Mononuclear cell (primary cell): ENCODE measurements around the gene CIRBP. TPM values are rescaled to one million over a fixed set of nuclear protein-coding genes. Genes with fewer than 3 reads are reported as not detected.
A peak's percentile ranks its signal among the peaks of the same experiment; 100 is the strongest.

Experiments used
- H3K27me3 ChIP-seq: 2 replicates; pipeline ENCODE4 v1.6.0; 2011; ENCODE audit warnings: low read length, control low read depth; ENCODE audit not compliant: insufficient read depth
- H3K4me1 ChIP-seq: 2 replicates; pipeline ENCODE4 v1.5.1; 2011; ENCODE audit warnings: mild to moderate bottlenecking, low read length, control low read depth; ENCODE audit not compliant: insufficient read depth
- H3K4me3 ChIP-seq: 2 replicates; pipeline ENCODE4 v1.5.1; 2011; ENCODE audit warnings: mild to moderate bottlenecking, low read length, moderate library complexity
- H3K9me3 ChIP-seq: 2 replicates; pipeline ENCODE4 v1.5.1; 2011; ENCODE audit warnings: low read depth, mild to moderate bottlenecking, control low read depth, low read length
- total RNA-seq: library from RNA; depleted of rRNA; stranded (reverse); fragments of >200 nt; gene quantifications from one replicate; pipeline ENCODE4 v1.2.3, GENCODE V29; 2012

The CIRBP gene
- 455 TPM for total RNA-seq

DNA sequence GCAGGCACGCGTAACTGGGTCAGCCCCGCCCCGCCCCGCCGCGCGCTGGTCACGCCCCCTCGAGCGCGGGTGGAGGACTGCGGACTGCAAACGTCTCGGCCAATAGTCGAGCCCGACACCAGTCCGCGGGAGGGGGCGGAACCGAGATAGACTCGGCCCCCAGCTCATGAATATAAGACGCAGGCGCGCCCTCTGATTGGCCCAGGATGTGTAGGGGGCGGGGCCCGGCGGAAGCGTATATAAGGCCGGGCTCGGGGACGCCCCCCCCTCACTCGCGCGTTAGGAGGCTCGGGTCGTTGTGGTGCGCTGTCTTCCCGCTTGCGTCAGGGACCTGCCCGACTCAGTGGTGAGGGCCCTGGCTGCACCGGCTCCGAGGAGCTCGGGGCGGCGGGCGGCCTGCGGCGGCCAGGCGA, at the start of gene CIRBP:
Gene CIRBP, plus strand, starts transcription at position 268 of the 413 bp plus-strand sequence. CDS start 1,602 bp downstream, outside the sequence.
- H3K27me3 ChIP-seq, result no peaks in the 10 kb centered on the region
- no peaks in the 10 kb centered on the region for H3K9me3 ChIP-seq
- H3K4me1 ChIP-seq, result peaks cover 92% of the 10 kb centered on the region
- peak within 1 kb of the TSS; percentile 68 for H3K4me3 ChIP-seq

DNA sequence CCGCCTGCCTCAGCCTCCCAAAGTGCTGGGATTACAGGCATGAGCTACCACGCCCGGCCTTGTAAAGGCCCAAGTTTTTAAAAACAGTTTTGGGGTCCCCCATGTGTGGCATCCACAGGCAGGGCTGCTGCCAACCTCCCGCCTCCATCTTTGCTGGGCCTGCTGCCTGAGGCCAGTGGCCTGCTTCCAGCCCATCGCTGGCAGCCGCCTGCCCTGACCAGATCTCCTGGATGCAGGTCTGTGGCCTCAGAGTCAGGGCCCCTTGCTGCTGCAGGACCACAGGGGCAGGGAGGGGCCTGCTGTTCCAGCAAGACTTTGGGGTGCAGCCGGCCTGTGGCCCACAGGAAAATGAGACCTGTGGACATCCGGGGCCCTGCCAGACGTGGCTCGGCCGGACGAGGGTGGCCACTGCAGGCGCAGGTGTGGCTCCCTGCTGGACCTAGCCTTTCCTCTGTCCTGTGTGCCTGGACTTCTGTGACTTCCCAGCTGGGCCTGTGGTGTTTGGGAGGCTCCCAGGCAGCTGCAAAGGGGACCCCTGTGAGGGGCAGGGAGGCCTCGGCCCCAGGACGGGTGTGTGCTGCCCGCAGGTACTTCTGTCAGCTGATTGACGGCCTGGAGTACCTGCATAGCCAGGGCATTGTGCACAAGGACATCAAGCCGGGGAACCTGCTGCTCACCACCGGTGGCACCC, 49.2 kb upstream of the CIRBP start:
- no peak overlapping the region for H3K4me3 ChIP-seq
- H3K4me1 ChIP-seq, result peaks cover 1% of the 10 kb centered on the region
- no peaks in the 10 kb centered on the region for H3K9me3 ChIP-seq
- no peaks in the 10 kb centered on the region for H3K27me3 ChIP-seq

DNA sequence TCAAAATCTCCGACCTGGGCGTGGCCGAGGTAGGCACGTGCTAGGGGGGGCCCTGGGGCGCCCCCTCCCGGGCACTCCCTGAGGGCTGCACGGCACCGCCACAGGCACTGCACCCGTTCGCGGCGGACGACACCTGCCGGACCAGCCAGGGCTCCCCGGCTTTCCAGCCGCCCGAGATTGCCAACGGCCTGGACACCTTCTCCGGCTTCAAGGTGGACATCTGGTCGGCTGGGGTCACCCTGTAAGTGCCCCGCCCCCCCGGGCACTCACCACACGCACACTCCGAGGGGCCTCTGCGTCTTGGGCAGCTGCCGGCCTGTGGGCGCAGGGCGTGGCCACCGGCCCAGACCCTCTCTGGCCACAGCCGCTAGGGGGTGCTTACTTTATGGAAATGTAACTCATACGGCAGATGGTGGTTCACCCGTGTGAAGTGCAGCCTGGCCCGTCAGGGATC, 48.6 kb upstream of the CIRBP start:
- Histone ChIP-seq H3K9me3 (no peaks in the 10 kb centered on the region), H3K27me3 (no peaks in the 10 kb centered on the region), H3K4me1 (no peaks in the 10 kb centered on the region), H3K4me3 (no peak overlapping the region)

DNA sequence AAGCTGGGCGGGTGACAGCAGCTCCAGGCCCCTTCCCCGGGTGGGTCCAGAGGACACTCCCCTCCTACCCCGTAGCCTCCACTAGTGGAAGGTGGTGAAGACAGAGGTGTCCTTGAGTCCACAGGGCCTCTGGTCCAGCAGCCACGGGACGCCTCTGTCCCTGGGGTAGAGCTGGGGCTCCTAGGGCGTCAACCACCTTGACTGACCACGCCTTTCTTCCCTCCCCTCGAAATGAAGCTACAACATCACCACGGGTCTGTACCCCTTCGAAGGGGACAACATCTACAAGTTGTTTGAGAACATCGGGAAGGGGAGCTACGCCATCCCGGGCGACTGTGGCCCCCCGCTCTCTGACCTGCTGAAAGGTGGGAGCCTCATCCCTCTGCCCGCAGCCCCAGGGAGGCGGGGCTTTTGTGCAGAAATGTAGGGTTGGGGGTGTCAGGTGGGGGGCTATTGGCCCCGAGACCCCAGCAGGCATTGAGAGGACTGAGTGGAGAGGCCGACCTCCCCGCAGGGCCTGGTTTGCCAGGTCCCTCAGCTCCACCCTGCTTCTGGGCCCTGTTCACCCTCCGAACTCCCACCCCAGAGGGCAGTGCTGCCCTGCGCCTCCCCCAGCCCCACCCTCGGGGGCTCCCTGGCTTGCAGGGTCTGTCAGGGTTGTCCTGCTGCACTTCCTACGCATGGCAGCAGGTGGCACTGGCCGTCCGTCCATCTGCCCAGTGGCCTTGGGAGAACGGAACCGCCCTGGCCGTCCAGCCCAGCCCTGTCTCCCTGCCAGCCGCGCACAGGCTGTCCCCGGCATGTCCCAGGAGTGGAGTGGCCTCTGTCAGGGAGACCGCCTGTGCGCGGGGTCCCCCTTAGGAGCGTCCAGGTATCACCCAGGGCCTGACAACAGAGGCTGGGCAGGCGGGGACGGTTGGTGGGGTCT, 47.9 kb upstream of the CIRBP start:
- Histone ChIP-seq H3K9me3 (no peaks in the 10 kb centered on the region), H3K4me1 (no peaks in the 10 kb centered on the region), H3K4me3 (no peak overlapping the region), H3K27me3 (no peaks in the 10 kb centered on the region)

DNA sequence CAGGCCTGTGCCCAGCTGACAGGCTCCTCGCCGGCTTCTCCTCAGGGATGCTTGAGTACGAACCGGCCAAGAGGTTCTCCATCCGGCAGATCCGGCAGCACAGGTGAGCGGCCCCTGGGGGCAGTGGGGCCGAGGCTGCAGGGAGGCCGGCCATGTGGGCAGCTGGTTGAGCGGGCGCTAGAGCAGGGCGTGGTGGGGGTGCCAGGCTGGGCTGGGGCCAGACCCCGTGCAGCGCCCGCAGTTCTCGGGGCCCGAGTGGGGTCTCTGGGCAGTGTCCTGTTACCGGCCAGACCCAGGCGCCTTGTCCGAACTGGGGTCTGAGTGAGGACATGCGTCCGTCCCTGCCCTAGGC, 47.3 kb upstream of the CIRBP start:
- Histone ChIP-seq H3K4me3 (no peak overlapping the region), H3K4me1 (no peaks in the 10 kb centered on the region), H3K9me3 (no peaks in the 10 kb centered on the region), H3K27me3 (no peaks in the 10 kb centered on the region)

DNA sequence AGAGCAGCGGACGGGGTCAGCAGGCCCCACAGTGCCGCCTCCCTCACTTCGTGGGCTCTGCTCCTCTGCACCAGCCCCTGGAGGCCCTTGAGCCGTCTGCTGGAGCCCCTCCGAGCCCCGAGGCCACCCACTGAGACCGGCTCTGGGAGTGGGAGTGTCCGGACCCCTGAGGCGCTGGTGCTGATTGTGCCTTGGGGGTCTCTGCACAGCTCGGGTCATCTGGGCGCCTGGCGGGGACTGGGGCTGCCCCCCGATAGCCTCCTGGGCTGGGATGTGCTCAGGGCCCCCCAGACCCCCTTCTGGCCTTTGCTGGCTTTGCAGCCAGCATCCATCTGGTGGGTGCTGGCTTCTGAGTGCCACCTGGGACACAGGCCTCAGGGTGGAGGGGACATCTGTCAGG, 46.7 kb upstream of the CIRBP start:
- no peaks in the 10 kb centered on the region for H3K4me1 ChIP-seq
- H3K9me3 ChIP-seq, result no peaks in the 10 kb centered on the region
- H3K27me3 ChIP-seq, result no peaks in the 10 kb centered on the region
- H3K4me3 ChIP-seq, result no peak overlapping the region

DNA sequence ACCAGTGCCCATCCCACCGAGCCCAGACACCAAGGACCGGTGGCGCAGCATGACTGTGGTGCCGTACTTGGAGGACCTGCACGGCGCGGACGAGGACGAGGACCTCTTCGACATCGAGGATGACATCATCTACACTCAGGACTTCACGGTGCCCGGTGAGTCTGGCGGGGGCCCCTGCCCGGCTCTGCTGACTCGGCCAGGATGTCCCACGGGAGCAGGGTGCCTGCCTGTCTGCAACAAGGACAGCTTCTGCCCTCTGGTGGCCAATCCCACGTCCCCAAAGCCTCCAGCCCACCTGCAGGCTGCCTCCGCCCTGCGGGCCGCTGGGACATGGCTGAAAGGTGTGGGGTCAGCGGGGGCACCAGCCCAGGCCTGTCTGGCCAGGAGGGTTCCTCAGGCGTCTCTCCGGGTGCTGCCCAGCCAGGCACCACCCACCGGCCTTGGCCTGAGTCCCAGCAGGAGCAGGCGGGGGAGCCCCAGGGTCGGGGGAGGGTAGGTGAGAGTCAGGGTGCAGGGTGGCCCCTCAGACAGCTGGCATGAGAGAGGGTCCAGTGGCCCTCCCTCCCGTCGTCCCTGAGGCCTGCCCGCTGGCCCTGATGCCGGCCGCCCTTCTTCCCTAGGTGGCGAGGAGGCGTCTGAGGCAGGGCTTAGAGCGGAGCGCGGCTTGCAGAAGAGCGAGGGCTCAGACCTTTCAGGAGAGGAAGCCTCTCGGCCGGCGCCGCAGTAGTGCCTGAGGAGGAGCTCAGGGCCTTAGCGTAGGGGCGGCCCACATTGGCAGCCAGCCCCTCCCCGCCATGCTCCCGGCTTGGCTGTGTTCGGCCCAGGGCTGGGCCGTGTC, 45.9 kb upstream of the CIRBP start:
- Histone ChIP-seq H3K27me3 (no peaks in the 10 kb centered on the region), H3K4me3 (no peak overlapping the region), H3K4me1 (no peaks in the 10 kb centered on the region), H3K9me3 (no peaks in the 10 kb centered on the region)

DNA sequence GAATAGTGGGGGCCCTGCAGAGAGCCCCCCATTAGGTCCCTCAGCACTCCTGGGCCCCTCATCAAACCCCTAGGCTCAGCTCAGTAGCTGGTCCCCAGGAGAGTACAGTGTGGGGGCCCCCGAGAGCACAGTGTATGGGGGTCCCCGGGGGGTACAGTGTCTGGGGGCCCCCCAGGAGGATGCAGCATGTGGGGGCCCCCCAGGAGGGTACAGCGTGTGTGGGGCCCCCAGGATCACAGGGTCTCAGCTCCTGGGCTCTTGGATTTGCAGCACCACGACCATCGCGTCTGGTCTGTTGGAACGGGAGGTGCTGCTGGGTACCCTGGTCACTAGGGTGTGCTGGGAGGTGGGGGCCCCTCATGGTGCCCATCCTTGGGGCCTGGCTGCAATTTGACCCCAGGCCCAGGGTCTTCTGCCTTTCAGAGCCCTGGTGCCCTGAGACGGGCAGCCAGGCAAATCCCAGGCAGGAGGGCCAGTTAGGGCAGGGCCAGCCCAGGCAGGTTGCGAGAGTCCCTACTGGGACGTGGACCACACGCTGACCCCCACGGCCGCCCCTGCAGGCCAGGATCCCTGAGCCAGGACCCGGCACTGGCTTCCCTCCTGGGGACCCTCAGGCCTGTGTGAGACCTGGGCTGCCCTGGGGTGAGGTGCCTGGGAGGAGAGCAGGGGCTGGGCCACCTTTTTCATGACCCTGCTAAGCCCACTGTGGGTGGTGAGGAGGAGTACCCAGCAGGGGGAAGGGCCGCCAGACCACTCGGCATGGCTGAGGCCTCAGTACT, 44.9 kb upstream of the CIRBP start:
- no peaks in the 10 kb centered on the region for H3K4me1 ChIP-seq
- no peaks in the 10 kb centered on the region for H3K27me3 ChIP-seq
- no peak overlapping the region for H3K4me3 ChIP-seq
- no peaks in the 10 kb centered on the region for H3K9me3 ChIP-seq

DNA sequence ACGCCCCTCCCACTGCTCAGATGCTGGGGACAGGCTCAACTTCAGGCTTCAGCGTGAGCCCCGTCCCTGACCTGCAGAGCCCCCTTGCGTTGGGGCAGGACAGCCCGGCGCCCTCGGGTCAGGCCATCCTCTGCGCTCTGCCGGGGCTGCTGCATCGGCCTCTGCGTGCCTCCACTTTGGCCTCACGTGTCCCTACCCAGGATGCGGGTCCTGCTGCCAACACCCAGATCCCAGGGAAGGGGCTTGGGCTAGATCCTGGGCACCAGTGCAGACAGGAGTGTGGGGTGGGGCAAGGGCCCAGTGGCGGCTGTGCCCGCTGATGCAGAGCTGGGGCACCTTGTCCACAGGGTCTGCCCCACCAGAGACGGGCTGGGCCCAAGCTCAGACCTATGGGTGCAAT, 44.3 kb upstream of the CIRBP start:
- H3K4me3 ChIP-seq, result no peak overlapping the region
- H3K4me1 ChIP-seq, result no peaks in the 10 kb centered on the region
- H3K9me3 ChIP-seq, result no peaks in the 10 kb centered on the region
- H3K27me3 ChIP-seq, result no peaks in the 10 kb centered on the region

DNA sequence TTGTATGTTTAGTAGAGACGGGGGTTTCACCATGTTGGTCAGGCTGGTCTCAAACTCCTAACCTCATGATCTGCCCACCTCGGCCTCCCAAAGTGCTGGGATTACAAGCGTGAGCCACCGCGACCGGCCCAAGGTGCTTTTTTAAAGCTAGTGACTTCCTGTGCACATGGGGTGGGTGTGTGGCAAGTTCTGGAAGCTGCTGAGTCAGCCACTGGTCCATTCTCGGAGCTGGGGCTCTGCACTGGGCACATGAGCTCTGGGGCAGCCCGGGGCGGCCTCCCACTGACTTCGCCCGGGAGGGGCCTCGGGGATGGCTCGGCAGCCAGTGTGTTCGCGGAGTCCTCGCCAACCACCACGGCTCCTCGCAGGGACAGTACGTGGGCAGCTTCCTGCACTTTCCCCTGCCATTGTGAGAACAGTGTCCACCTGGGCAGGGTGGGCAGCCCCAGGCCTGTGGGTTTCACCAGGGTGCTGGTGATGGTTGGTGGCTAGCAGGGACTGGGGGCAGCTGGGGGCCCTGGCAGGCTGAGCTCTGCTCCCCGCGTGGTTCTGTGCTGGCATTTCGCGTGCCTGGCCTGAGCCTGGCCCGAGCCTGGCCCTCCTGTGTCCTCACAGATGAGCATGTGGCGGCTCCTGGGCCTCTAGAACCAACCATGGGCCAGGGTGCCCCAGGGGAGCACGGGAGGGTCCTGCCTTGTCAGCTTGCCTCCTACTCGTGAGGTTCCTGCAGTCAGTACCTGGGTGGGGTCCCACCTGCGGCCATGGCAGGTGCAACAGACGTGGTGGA, 43.5 kb upstream of the CIRBP start:
- Histone ChIP-seq H3K4me3 (no peak overlapping the region), H3K27me3 (no peaks in the 10 kb centered on the region), H3K4me1 (no peaks in the 10 kb centered on the region), H3K9me3 (no peaks in the 10 kb centered on the region)

DNA sequence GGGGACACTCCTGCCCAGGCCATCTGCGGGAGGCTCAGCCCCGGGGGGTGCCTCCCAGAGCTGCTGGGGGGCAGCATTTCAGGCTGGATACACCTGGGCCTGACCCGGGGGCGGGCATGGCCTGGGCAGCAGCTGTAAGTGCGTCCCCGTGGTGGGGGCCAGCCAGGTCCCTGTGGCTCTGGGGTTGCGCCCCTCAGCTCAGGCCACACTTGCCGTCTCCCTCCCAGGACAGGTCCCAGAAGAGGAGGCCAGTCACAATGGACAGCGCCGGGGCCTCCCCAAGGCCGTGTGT, 43.0 kb upstream of the CIRBP start:
- Histone ChIP-seq H3K9me3 (no peaks in the 10 kb centered on the region), H3K4me3 (no peak overlapping the region), H3K4me1 (no peaks in the 10 kb centered on the region), H3K27me3 (no peaks in the 10 kb centered on the region)

DNA sequence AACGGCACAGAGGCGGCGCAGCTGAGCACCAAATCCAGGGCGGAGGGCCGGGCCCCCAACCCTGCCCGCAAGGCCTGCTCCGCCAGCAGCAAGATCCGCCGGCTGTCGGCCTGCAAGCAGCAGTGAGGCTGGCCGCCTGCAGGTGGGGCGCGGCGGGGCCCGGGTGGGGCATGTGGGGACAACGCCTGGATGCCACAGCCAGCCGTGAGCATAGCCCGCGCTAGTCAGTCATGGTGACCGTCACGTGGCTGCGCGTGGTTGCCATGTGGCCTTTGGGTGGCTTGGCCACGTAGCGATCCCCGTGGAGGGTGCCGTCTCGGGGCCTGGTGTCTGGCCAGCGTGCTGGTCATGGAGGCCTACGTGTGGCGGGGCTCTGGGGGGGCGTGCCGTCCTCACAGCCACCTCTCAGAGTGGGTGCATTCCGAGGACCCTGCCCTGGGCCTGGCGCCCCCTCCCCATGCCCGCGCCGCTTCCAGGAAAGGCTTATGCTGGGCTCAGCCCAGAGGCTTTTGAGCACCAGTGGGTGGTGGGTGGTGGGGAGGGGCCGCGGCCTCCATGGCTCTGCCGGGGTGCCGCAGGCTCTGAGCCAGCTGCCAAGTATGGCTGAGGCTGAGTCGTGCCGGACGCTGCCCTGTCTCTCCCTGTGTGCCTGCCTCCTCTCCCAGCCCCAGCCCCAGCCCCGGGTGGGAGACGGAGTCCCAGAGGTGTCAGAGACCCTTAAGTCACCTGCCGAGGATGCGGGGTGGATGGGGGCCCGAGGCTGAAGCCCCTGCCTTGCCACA, 42.4 kb upstream of the CIRBP start:
- no peak overlapping the region for H3K4me3 ChIP-seq
- no peaks in the 10 kb centered on the region for H3K4me1 ChIP-seq
- no peaks in the 10 kb centered on the region for H3K9me3 ChIP-seq
- H3K27me3 ChIP-seq, result no peaks in the 10 kb centered on the region

DNA sequence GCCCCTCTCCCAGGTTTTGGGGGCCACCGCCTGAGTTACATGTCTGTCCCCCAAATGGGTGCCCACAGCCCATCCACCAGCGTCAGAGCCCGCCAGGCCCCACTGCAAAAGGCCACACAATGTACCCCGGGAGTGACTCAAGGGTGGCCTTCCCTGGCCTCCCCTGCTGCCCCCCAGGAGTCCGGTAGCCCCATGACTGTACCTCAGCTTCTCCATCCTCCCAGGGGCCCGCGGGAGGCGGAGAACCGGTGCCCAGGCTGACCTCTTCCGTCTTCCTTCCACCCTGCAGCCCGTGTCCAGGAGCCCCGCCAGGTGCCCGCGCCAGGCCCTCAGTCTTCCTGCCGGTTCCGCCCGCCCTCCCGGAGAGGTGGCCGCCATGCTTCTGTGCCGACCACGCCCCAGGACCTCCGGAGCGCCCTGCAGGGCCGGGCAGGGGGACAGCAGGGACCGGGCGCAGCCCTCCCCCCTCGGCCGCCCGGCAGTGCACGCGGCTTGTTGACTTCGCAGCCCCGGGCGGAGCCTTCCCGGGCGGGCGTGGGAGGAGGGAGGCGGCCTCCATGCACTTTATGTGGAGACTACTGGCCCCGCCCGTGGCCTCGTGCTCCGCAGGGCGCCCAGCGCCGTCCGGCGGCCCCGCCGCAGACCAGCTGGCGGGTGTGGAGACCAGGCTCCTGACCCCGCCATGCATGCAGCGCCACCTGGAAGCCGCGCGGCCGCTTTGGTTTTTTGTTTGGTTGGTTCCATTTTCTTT, 41.7 kb upstream of the CIRBP start:
- no peaks in the 10 kb centered on the region for H3K4me1 ChIP-seq
- H3K4me3 ChIP-seq, result no peak overlapping the region
- H3K9me3 ChIP-seq, result no peaks in the 10 kb centered on the region
- H3K27me3 ChIP-seq, result no peaks in the 10 kb centered on the region
